Measurements from ENCODE around the gene TXNDC2.

DNA sequence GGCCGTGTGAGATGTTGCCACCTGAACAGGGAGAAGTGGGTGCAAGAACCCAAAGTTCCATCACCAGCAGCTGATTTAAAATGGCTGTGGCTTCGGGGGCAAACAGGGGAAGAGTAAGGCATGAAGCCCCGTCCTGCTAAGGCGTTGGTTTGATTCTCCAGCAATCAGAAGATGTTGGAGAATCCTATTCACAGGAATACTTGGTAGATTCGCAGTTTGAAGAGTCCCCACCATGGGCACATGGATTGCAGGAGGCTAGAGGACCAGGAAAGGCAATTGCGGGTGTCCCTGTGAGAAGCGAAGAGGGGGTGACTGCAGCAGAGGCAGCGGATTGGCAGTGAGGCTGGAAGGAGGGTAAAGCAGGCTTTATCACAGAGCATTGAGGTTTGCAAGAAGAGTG, 46.6 kb upstream of the TXNDC2 start:
- no peak for TF ChIP-seq EZH2 (IDR thresholded peaks at IDR 0.05)
- TF ChIP-seq ELF1 (IDR thresholded peaks at IDR 0.05; ENCODE audit: borderline replicate concordance, low read depth), result no peak
- TF ChIP-seq, protein P1, sequence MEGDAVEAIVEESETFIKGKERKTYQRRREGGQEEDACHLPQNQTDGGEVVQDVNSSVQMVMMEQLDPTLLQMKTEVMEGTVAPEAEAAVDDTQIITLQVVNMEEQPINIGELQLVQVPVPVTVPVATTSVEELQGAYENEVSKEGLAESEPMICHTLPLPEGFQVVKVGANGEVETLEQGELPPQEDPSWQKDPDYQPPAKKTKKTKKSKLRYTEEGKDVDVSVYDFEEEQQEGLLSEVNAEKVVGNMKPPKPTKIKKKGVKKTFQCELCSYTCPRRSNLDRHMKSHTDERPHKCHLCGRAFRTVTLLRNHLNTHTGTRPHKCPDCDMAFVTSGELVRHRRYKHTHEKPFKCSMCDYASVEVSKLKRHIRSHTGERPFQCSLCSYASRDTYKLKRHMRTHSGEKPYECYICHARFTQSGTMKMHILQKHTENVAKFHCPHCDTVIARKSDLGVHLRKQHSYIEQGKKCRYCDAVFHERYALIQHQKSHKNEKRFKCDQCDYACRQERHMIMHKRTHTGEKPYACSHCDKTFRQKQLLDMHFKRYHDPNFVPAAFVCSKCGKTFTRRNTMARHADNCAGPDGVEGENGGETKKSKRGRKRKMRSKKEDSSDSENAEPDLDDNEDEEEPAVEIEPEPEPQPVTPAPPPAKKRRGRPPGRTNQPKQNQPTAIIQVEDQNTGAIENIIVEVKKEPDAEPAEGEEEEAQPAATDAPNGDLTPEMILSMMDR (IDR thresholded peaks at IDR 0.05 in 2 of 3, conservative IDR thresholded peaks at IDR 0.05 in 1 of 3; ENCODE audit: borderline replicate concordance in 1 of 3, insufficient read depth in 1 of 3, low read depth in 2 of 3, low read length in 2 of 3), result no peak
- no peak for TF ChIP-seq REST (IDR thresholded peaks at IDR 0.05; ENCODE audit: low read depth)
- TF ChIP-seq SP1 (IDR thresholded peaks at IDR 0.05; ENCODE audit: low read depth), result no peak
- TF ChIP-seq, protein P2, sequence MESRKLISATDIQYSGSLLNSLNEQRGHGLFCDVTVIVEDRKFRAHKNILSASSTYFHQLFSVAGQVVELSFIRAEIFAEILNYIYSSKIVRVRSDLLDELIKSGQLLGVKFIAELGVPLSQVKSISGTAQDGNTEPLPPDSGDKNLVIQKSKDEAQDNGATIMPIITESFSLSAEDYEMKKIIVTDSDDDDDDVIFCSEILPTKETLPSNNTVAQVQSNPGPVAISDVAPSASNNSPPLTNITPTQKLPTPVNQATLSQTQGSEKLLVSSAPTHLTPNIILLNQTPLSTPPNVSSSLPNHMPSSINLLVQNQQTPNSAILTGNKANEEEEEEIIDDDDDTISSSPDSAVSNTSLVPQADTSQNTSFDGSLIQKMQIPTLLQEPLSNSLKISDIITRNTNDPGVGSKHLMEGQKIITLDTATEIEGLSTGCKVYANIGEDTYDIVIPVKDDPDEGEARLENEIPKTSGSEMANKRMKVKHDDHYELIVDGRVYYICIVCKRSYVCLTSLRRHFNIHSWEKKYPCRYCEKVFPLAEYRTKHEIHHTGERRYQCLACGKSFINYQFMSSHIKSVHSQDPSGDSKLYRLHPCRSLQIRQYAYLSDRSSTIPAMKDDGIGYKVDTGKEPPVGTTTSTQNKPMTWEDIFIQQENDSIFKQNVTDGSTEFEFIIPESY (IDR thresholded peaks at IDR 0.05; ENCODE audit: extremely low read depth, insufficient replicate concordance, low read length), result no peak
- TF ChIP-seq JUND (IDR thresholded peaks at IDR 0.05), result no peak
- TF ChIP-seq, protein P3, sequence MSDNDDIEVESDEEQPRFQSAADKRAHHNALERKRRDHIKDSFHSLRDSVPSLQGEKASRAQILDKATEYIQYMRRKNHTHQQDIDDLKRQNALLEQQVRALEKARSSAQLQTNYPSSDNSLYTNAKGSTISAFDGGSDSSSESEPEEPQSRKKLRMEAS (IDR thresholded peaks at IDR 0.05), result no peak

All from HCT116 (cell line).